DMS114 treated with DMSO at 0.1 percent for 48 hours (cell line): ENCODE data around the gene CNTNAP3B.
"Not testable (repeated sequence)": the region's sequence is repeated elsewhere in the genome, so short reads cannot be mapped to it uniquely, and the experiment has no call there.

Experiments used
- DNase-seq: peaks from one replicate; lab custom pipeline; 2025; ENCODE audit not compliant: unreplicated experiment; lab: John Stamatoyannopoulos, UW

Gene CNTNAP3B

GRCh38 chr9:42129073-42129729, at the start of gene CNTNAP3B:
TSS of gene CNTNAP3B (minus strand) at chr9:42129426. CDS start at chr9:42129094, 332 bp downstream.
- not testable (repeated sequence) for DNase-seq

- DNase-seq = peak; percentile 6
These were observed 31.1 kb upstream of the CNTNAP3B start for GRCh38 chr9:42160299-42160698.

- DNase-seq = not testable (repeated sequence)
These were observed 2.0 kb downstream of the CNTNAP3B start for GRCh38 chr9:42127056-42127841.

GRCh38 chr9:42121007-42121406, 8.2 kb downstream of the CNTNAP3B start:
- DNase-seq = not testable (repeated sequence)

GRCh38 chr9:42095929-42096328, 33.3 kb downstream of the CNTNAP3B start:
- DNase-seq = not testable (repeated sequence)

GRCh38 chr9:42084559-42084952, 44.7 kb downstream of the CNTNAP3B start:
- not testable (repeated sequence) for DNase-seq

- not testable (repeated sequence) for DNase-seq
These were observed 45.2 kb downstream of the CNTNAP3B start for GRCh38 chr9:42083877-42084558.

- not testable (repeated sequence) for DNase-seq
These were observed 48.9 kb downstream of the CNTNAP3B start for GRCh38 chr9:42080376-42080775.

- DNase-seq = not testable (repeated sequence)
These were observed 54.4 kb downstream of the CNTNAP3B start for GRCh38 chr9:42074868-42075267.

- DNase-seq = not testable (repeated sequence)
These were observed 58.2 kb downstream of the CNTNAP3B start for GRCh38 chr9:42071026-42071425.

GRCh38 chr9:42070035-42070799, 59.0 kb downstream of the CNTNAP3B start:
- not testable (repeated sequence) for DNase-seq

- DNase-seq = not testable (repeated sequence)
These were observed 75.4 kb downstream of the CNTNAP3B start for GRCh38 chr9:42053874-42054273.

- not testable (repeated sequence) for DNase-seq
These were observed 78.5 kb downstream of the CNTNAP3B start for GRCh38 chr9:42050701-42051100.

GRCh38 chr9:42044422-42045010, 84.7 kb downstream of the CNTNAP3B start:
- DNase-seq = not testable (repeated sequence)

- DNase-seq = not testable (repeated sequence)
These were observed 95.7 kb downstream of the CNTNAP3B start for GRCh38 chr9:42033541-42033940.

- not testable (repeated sequence) for DNase-seq
These were observed 108.6 kb downstream of the CNTNAP3B start for GRCh38 chr9:42020639-42021038.

GRCh38 chr9:42018220-42018922, 110.9 kb downstream of the CNTNAP3B start:
- DNase-seq = not testable (repeated sequence)

- not testable (repeated sequence) for DNase-seq
These were observed 114.9 kb downstream of the CNTNAP3B start for GRCh38 chr9:42014317-42014716.

- DNase-seq = not testable (repeated sequence)
These were observed 137.6 kb downstream of the CNTNAP3B start for GRCh38 chr9:41991607-41992006.

- DNase-seq = not testable (repeated sequence)
These were observed 149.0 kb downstream of the CNTNAP3B start for GRCh38 chr9:41980271-41980670.
